AG09309 (cell line): ENCODE measurements around the gene DARS1.

ENCODE experiments used
- DNase-seq: peaks from one replicate; pipeline ENCODE4 v3.0.0-alpha.2; 2010; ENCODE audit warnings: low read depth
- H3K4me3 ChIP-seq: 2 replicates; pipeline ENCODE4 v1.5.1; 2011; ENCODE audit warnings: mild to moderate bottlenecking, low read depth, low read length, moderate library complexity; ENCODE audit not compliant: control insufficient read depth
- CTCF ChIP-seq: IDR thresholded peaks from 2 replicates; pipeline ENCODE4 v1.5.1; 2011; ENCODE audit warnings: mild to moderate bottlenecking, low read depth, low read length, inconsistent platforms; ENCODE audit not compliant: insufficient read depth, control insufficient read depth; ENCODE audit errors: missing control alignments

Gene DARS1

GRCh38 chr2:135985018-135985825, at the start of gene DARS1:
TSS of gene DARS1 (minus strand) at chr2:135985626. CDS start at chr2:135985468, 158 bp downstream.
- no peak for TF ChIP-seq CTCF
- peak within 1 kb of the TSS; percentile 97 for H3K4me3 ChIP-seq
- peak; percentile 71 for DNase-seq

- H3K4me3 ChIP-seq, result no peak overlapping the region
- no peak for TF ChIP-seq CTCF
- no peak for DNase-seq
These were observed 49.2 kb upstream of the DARS1 start for GRCh38 chr2:136034629-136035028.

- no peak for TF ChIP-seq CTCF
- no peak overlapping the region for H3K4me3 ChIP-seq
- DNase-seq, result no peak
These were observed 47.5 kb upstream of the DARS1 start for GRCh38 chr2:136032817-136033535.

GRCh38 chr2:136032192-136032591, 46.8 kb upstream of the DARS1 start:
- no peak overlapping the region for H3K4me3 ChIP-seq
- TF ChIP-seq CTCF, result no peak
- DNase-seq, result no peak

GRCh38 chr2:136031711-136032110, 46.3 kb upstream of the DARS1 start:
- no peak overlapping the region for H3K4me3 ChIP-seq
- DNase-seq, result no peak
- no peak for TF ChIP-seq CTCF

GRCh38 chr2:136030406-136030805, 45.0 kb upstream of the DARS1 start:
- H3K4me3 ChIP-seq, result no peak overlapping the region
- no peak for DNase-seq
- no peak for TF ChIP-seq CTCF
